HG03354 (cell line): ENCODE results near the gene SLC66A3.

Experiments used
- ATAC-seq: cut with Tn5 transposase; IDR thresholded peaks from one replicate; pipeline ENCODE4 v1.9.1; 2021; ENCODE audit warnings: mild to moderate bottlenecking; ENCODE audit not compliant: unreplicated experiment, poor library complexity, severe bottlenecking

SLC66A3 gene

DNA sequence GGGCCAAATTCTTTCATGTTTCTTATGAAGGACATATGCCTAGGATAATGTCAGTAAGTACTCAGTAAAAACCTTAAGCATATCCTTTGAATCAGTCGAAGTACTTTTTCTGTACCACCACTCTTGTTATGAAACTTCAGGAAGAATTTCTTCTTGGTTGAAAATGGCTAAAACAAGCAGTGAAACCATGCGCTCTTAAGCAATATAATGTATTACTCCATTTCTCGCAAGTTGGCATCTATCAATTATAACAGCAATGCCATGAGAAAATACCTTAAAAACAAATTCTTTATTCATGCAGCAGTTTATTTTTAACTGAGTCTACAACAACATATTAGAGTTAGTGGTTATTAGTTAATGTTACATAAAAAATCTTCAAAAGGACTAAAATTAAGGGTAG lies 41.0 kb downstream of the SLC66A3 start:
- no peak for ATAC-seq

DNA sequence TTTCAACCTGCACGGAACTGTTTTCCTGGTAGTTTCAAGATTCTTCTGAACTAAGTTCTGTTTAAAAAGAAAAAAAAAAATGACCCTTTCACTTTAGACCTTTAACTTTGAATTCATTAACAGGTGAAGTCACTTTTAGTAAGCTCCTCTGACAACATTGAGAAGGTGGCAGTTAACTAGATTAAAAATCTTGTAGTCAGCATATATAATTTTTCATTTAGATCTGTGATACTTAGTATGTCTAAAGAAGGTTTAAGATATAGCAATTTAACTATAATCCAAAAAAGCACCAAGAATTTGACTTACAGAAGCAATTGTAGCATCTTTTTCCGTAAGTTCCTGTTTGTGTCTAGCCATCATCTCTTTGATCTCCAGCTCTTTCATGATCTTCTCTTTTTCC lies 45.4 kb downstream of the SLC66A3 start:
- ATAC-seq, result no peak

DNA sequence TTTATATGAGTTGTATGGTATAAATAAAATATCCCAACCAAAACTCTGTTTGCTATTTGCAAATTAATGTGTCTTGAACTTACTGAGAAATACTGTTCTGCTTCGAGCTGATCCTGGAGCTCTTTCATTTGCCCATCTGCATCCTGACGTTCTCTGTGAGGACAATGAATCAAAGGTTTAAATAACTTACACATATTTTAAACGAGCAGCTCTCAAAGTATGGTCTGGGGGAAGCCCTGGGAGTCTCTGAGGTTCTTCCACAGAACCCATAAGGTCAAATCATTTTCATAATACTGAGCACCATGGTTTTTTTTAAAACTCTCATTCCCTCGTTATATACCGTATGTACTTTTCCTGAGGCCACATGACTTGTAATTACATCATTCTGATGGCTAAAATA lies 46.7 kb downstream of the SLC66A3 start:
- ATAC-seq, result no peak

DNA sequence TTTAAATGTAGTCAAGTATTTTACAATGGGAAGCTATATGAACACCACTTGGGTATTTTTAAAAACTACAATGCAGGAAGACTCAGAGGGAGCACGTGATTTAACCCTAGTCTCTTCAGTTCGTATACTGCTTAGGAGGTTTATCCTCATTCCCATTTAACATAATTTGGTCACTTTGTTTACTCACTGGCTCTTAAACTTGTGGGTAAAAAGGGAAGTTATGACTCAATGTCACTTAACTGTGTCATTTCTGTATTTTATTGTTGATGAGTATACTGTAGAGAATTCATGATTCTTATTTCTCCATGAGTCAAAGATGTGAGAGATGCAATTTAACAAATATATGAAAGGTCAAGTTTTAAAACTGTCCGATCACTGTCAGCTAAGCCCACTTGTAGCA lies 48.2 kb downstream of the SLC66A3 start:
- ATAC-seq, result peak; percentile 67

DNA sequence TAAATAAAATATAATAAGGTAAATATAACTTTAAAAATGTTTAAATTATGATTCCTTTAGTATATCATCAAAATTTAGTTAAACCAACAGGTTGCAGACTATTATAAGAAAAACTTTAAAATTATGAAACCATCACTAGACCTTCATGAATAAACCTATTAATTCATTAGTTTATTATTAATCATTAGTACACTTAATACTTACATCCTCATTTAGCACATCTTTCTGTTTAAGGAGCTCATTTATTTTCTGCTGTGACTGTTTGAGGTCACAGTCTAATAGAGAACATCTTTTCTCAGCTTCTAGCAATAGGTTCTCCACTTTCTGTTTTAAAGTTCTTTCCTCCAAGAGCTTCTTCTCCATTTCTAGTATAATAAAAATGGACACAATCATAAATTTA lies 52.8 kb downstream of the SLC66A3 start:
- ATAC-seq, result no peak

DNA sequence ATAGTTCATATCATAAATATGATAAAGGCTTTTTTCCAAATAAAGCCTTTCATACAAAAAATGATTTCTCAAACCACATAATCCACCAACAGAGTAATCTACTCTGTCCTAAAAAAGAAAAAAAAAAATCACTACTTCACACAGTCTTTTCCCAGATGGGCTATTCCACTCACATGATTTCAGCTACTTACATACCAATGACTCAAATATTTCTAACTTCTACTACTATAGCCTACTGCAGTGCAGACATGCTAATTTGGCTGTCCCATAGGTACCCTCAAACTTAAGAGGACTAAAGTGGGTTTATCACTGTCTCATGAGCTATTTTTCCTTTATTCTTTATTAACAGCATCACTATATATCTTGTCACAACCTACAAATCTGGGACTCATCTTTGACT lies 57.4 kb downstream of the SLC66A3 start:
- no peak for ATAC-seq

DNA sequence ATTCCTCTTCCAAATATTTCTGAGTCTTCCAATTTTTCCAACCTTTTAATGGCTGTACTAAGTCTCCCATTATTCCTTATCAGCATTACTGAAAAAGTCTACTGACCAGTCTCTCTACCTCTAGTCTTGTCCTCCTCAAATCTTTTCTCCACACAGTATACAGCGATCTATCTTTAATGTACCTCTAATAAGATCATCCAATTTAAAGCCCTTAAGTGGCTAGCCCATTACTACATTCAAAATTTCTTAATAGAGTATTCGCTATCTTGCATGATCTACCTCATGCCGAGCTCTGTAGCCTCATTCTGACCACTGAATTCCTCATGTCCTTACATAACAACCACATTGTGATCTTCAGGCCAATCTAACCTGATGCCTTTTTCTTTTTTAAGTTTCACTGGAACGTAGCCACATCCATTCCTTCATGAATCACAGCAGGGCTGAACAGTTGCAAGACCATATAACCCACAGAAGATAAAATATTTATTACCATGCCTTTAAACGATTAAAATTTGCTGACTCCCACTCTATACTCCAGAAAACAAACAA lies 57.9 kb downstream of the SLC66A3 start:
- no peak for ATAC-seq

DNA sequence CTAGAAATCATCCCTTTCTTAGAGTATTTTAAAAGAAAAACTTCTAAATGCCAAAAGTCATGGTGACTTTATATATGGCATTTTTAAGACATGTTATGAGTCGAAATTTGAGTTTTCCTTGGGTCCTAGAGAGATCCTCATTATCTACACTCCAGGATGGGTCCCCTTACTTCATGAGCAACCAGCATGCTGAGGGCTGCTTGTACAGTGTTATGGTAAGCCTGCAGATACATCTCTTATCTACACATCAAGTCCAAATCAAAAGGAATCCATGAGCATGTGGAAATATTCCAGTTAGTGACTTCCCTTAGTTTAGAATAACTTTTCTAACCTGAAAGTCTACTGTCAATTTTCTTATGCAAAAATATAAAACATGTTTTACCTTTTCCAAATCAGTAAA lies 58.7 kb downstream of the SLC66A3 start:
- no peak for ATAC-seq

DNA sequence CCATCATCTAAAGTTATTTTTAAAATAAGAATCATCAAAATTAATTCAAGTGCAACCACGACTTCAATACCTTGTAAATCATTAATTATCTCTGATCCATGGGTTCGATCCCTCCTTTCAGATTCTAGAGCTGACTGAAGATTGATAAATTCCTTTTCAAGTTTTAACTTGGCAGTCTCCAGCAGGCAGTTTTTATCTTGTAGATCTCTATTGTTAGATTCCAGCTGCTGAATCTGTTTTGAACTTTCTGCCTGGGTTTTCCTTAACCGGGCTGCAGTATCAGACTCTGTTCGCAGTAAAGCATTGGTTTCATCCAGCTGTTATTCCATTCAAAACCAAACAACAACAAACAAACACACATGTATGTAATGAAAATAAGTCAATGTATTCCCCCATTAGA lies 59.5 kb downstream of the SLC66A3 start:
- ATAC-seq, result no peak

DNA sequence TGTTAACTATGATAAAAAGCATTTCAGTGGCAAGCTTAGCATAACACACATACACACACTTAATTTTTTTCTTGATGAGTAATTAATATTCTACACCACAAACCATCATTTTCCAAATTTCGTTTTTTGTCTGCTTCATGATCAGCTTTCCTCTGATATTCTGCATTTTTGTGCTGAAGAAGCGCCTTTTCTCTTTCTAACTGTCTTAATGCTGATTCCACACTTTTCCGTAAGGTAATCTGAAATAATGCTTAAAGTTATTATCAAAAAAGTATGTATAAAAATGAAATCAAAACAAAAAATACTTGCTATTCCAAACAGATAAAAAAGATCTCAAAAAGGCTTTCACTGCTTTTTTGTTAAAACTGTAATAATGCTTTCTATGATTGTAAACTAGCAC lies 60.1 kb downstream of the SLC66A3 start:
- ATAC-seq, result no peak

DNA sequence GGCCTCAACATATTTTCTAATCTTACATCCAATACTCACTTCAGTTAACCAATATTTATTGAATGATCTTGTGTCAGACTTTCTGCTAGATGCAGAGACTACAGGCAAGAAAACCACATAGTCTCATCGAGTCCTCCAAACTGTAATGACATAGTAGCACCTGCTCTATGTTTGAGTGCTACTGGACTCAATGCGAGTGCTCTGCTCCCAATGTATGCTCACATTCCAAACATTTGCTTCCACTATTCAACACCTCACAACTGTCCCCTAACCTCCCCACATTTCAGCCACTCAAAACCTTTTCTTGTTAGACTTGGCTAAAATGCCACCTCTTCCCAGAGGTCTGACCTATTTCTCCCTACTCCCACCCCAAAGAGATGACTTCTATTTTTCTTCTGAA lies 65.2 kb downstream of the SLC66A3 start:
- no peak for ATAC-seq

DNA sequence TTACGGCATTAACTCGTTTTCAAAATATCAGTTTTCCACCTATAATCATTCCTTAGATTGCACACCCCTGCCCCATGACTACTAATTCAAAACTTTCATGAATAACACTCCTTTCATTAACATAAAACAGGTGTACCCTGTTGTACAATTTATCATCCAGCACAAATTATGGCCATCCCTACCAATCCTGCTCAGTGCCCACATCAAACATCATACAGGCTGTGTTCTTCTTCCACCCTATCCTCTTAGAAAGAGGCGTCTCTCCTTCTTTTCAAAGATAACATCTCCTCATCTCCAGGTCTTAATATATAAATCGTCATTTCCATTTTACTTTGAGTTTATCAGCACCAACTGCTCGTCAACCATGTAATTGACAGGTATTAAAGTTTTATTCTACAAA lies 67.6 kb downstream of the SLC66A3 start:
- no peak for ATAC-seq

DNA sequence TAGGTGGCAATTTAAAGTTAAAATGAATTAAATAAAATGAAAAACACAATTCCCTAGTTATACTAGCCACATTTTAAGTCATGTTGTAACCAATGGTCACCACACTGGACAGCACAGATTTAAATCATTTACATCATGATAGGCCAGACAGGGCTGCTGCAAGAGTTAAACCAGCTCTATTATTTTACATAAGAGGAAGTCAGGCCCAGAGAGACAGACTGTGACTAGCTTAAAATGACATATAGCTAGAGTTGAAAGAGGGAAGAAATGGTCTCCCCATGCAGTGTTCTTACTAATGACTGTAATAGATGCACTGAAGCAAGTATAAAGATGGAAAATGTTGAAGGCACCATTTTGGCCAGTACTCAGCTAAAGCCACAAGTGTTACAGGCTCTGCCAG lies 69.6 kb downstream of the SLC66A3 start:
- no peak for ATAC-seq

DNA sequence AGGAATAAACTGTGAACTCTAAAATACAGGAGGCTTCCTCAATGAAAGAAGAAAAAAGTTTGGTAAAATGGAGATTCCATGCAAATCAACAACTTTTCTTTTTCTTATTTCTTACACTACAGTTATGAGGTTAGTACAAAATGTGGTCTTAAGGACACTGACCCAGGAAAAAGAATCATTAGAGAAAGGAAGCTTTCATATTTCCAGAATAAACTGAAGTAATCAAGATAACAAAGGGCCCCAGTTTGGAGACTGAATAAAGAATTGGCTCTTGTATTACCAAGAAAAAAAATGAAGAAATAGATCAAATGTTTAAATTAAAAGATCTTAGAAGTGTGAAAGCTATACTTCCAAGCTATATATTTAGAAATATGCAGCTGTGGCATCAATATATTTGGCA lies 72.3 kb downstream of the SLC66A3 start:
- no peak for ATAC-seq
